ENCODE data around the gene MBD6.

- no peak for TF ChIP-seq CTCF (IDR thresholded peaks at IDR 0.05 in 8 of 11, conservative IDR thresholded peaks at IDR 0.05 in 3 of 11)
- TF ChIP-seq POLR2A (IDR thresholded peaks at IDR 0.05) = no peak
- no peak for TF ChIP-seq POLR2AphosphoS5 (IDR thresholded peaks at IDR 0.05)
Observed at GRCh38 chr12:57536597-57536942, 13.9 kb downstream of the MBD6 start.
